Measurements from ENCODE around the gene DLG1.

DLG1 gene

DNA sequence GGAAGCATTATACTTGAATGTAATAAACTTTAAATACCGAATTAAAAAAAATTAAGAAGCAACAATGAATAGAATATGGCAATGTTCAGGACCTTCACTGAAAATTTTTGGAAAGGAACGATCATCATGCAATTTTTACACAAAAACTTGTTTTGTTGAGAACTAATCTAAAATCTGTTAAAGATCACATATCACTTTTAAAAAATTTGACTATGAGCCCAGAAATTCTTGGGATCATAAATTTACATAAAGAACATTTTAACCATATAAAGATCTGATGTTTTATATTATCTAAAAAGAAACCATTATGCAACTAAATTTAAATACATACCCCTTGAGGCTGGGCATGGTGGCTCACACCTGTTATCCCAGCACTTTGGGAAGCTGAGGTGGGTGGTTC lies 192.6 kb downstream of the DLG1 start:
- no peaks in the 10 kb centered on the region for H3K9me3 ChIP-seq (replicated peaks; ENCODE audit: insufficient read depth, low read length)
- H3K9ac ChIP-seq (ENCODE audit: low read length), result no peak overlapping the region
- H2AFZ ChIP-seq (ENCODE audit: low read length), result no peak overlapping the region
- H3K4me3 ChIP-seq (ENCODE audit: low read length), result no peak overlapping the region
- no peaks in the 10 kb centered on the region for H3K4me1 ChIP-seq (ENCODE audit: low read length)
- H3K27me3 ChIP-seq (replicated peaks; ENCODE audit: insufficient read depth, low read length), result no peaks in the 10 kb centered on the region
- TF ChIP-seq, protein P1, sequence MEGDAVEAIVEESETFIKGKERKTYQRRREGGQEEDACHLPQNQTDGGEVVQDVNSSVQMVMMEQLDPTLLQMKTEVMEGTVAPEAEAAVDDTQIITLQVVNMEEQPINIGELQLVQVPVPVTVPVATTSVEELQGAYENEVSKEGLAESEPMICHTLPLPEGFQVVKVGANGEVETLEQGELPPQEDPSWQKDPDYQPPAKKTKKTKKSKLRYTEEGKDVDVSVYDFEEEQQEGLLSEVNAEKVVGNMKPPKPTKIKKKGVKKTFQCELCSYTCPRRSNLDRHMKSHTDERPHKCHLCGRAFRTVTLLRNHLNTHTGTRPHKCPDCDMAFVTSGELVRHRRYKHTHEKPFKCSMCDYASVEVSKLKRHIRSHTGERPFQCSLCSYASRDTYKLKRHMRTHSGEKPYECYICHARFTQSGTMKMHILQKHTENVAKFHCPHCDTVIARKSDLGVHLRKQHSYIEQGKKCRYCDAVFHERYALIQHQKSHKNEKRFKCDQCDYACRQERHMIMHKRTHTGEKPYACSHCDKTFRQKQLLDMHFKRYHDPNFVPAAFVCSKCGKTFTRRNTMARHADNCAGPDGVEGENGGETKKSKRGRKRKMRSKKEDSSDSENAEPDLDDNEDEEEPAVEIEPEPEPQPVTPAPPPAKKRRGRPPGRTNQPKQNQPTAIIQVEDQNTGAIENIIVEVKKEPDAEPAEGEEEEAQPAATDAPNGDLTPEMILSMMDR (IDR thresholded peaks at IDR 0.05; ENCODE audit: low read length), result no peak
- no peak for TF ChIP-seq EZH2 (optimal IDR thresholded peaks at IDR 0.05; ENCODE audit: low read depth, low read length)
- TF ChIP-seq EZH2phosphoT487 (IDR thresholded peaks at IDR 0.05; ENCODE audit: low read length), result no peak
- no peaks in the 10 kb centered on the region for H3K36me3 ChIP-seq (replicated peaks; ENCODE audit: insufficient read depth, low read length)
- no peaks in the 10 kb centered on the region for H3K9me2 ChIP-seq (replicated peaks; ENCODE audit: insufficient read depth, low read length)
- H3F3A ChIP-seq (ENCODE audit: insufficient read depth, low read length), result no peaks in the 10 kb centered on the region
- no peak overlapping the region for H3K4me2 ChIP-seq (ENCODE audit: low read depth, low read length)
- H3K27ac ChIP-seq (ENCODE audit: low read length), result no peak overlapping the region
- no peak for DNase-seq
- no peaks in the 10 kb centered on the region for H3K79me2 ChIP-seq (ENCODE audit: low read length)
- H4K20me1 ChIP-seq (ENCODE audit: insufficient read depth, low read length), result no peaks in the 10 kb centered on the region

DNA sequence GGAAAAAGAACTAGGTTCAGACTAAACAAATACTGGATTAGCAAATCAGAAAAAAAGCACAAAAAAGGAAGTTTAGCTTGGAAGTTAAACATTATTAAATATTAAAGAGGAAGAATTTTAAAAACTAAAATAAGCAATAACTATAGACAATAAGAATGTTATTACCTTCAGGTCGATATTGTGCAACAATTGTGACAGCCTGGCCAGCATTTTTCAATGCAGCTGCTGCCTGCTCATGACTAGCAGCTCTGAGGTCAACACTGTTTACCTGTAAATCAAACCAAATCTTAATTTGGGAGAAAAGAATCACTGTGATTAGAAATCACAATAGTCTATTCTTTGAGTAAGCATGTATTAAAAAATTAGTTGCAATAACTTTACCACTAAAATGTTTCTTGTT lies 193.7 kb downstream of the DLG1 start:
- no peak overlapping the region for H3K4me2 ChIP-seq (ENCODE audit: low read depth, low read length)
- H2AFZ ChIP-seq (ENCODE audit: low read length), result no peak overlapping the region
- DNase-seq, result no peak
- no peaks in the 10 kb centered on the region for H3K9me3 ChIP-seq (replicated peaks; ENCODE audit: insufficient read depth, low read length)
- no peak overlapping the region for H3K9ac ChIP-seq (ENCODE audit: low read length)
- no peaks in the 10 kb centered on the region for H3K36me3 ChIP-seq (replicated peaks; ENCODE audit: insufficient read depth, low read length)
- no peaks in the 10 kb centered on the region for H3K9me2 ChIP-seq (replicated peaks; ENCODE audit: insufficient read depth, low read length)
- H3K4me3 ChIP-seq (ENCODE audit: low read length), result no peak overlapping the region
- no peaks in the 10 kb centered on the region for H4K20me1 ChIP-seq (ENCODE audit: insufficient read depth, low read length)
- H3F3A ChIP-seq (ENCODE audit: insufficient read depth, low read length), result no peaks in the 10 kb centered on the region
- H3K27me3 ChIP-seq (replicated peaks; ENCODE audit: insufficient read depth, low read length), result no peaks in the 10 kb centered on the region
- H3K4me1 ChIP-seq (ENCODE audit: low read length), result no peaks in the 10 kb centered on the region
- TF ChIP-seq EZH2 (optimal IDR thresholded peaks at IDR 0.05; ENCODE audit: low read depth, low read length) (no peak), EZH2phosphoT487 (IDR thresholded peaks at IDR 0.05; ENCODE audit: low read length) (no peak)
- TF ChIP-seq, protein P1 (IDR thresholded peaks at IDR 0.05; ENCODE audit: low read length), result no peak
- no peak overlapping the region for H3K27ac ChIP-seq (ENCODE audit: low read length)
- H3K79me2 ChIP-seq (ENCODE audit: low read length), result no peaks in the 10 kb centered on the region

DNA sequence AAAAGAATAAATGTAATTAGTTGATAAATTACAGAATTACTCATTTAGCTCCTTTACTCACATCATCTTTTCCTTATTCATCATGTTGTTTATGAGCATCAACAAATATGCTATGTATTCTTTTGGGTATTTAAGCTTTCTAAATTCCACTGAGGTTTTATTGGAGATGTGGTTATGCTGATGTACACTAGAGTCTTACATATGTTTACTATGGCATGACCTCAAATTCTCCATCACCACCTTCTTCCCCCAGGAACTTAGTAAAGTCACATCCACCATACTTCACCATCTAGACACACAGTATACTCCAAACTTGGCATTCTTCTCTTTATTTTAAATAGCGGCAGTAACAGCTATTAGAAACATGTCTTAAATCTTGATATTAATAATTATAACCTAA lies 194.6 kb downstream of the DLG1 start:
- Histone ChIP-seq H3K4me3 (ENCODE audit: low read length) (no peak overlapping the region), H3K4me1 (ENCODE audit: low read length) (no peaks in the 10 kb centered on the region), H3K36me3 (replicated peaks; ENCODE audit: insufficient read depth, low read length) (no peaks in the 10 kb centered on the region), H4K20me1 (ENCODE audit: insufficient read depth, low read length) (no peaks in the 10 kb centered on the region), H3K27ac (ENCODE audit: low read length) (no peak overlapping the region), H3K9me3 (replicated peaks; ENCODE audit: insufficient read depth, low read length) (no peaks in the 10 kb centered on the region), H3K9ac (ENCODE audit: low read length) (no peak overlapping the region), H3K9me2 (replicated peaks; ENCODE audit: insufficient read depth, low read length) (no peaks in the 10 kb centered on the region), H3K4me2 (ENCODE audit: low read depth, low read length) (no peak overlapping the region), H3K27me3 (replicated peaks; ENCODE audit: insufficient read depth, low read length) (no peaks in the 10 kb centered on the region), H3K79me2 (ENCODE audit: low read length) (no peaks in the 10 kb centered on the region), H2AFZ (ENCODE audit: low read length) (no peak overlapping the region), H3F3A (ENCODE audit: insufficient read depth, low read length) (no peaks in the 10 kb centered on the region)
- DNase-seq, result no peak
- TF ChIP-seq EZH2 (optimal IDR thresholded peaks at IDR 0.05; ENCODE audit: low read depth, low read length) (no peak), EZH2phosphoT487 (IDR thresholded peaks at IDR 0.05; ENCODE audit: low read length) (no peak)
- TF ChIP-seq, protein P1 (IDR thresholded peaks at IDR 0.05; ENCODE audit: low read length), result no peak

Measured in MM.1S (cell line).